ENCODE data around the gene UCMA. TPM values are rescaled to one million over a fixed set of nuclear protein-coding genes. Genes with fewer than 3 reads are reported as not detected.

UCMA gene
- total and polyA plus RNA-seq, 2 of the 4 experiments (the other 2 are of a cell fraction) = not detected

DNA sequence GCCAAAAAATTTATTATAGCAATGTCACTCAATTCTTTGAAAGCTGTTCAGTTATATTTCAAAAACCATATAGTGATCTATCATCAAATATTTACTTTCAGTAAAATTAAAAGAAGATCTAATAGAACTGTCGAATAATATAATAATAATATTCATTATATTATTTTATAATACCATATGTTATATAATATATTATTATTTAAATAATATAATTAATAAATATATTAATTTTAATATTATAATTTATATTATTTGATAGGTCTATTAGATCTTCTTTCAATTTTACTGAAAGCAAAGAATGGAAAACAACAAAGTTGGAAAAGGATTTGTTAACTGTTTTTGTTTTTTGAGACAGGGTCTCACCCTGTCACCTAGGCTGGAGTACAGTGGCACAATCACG lies 22.5 kb upstream of the UCMA start:
- H3K56ac ChIP-seq (ENCODE audit: extremely low read depth, insufficient read depth, low read length) = no peak overlapping the region
- no peak for DNase-seq
- no peak overlapping the region for H2BK15ac ChIP-seq (ENCODE audit: low read depth, low read length)
- no peak overlapping the region for H4K91ac ChIP-seq (ENCODE audit: insufficient read depth, low read depth, low read length)
- no peaks in the 10 kb centered on the region for H3K9me3 ChIP-seq (ENCODE audit: control insufficient read depth, insufficient read depth, low read length)
- WGBS, 2 experiments (ENCODE audit: extremely low coverage in 2 of 2, insufficient read length in 1 of 2) = no CpG with 5 or more reads among the region's 2 CpGs
- no peak overlapping the region for H3K27ac ChIP-seq (ENCODE audit: insufficient read depth, low read length)
- no peak overlapping the region for H2BK20ac ChIP-seq (ENCODE audit: low read depth, low read length)
- H3K4me1 ChIP-seq (ENCODE audit: control insufficient read depth, insufficient read depth, low read length) = no peaks in the 10 kb centered on the region
- H4K8ac ChIP-seq (ENCODE audit: low read depth in 2 of 2, low read length in 2 of 2) = no peak overlapping the region
- no peaks in the 10 kb centered on the region for H3K79me1 ChIP-seq (ENCODE audit: low read depth in 1 of 2, low read length in 2 of 2)
- H3K23ac ChIP-seq (ENCODE audit: low read depth, low read length) = no peak overlapping the region
- H2AK9ac ChIP-seq (replicated peaks; ENCODE audit: low read depth, low read length, poor library complexity) = no peak overlapping the region
- no peak overlapping the region for H3K4me2 ChIP-seq (ENCODE audit: low read depth, low read length)
- H3K9me1 ChIP-seq (ENCODE audit: insufficient read depth, low read length) = no peaks in the 10 kb centered on the region
- H3K4me3 ChIP-seq (ENCODE audit: insufficient read depth, low read depth, low read length) = no peak overlapping the region
- H4K5ac ChIP-seq (ENCODE audit: low read depth, low read length) = no peak overlapping the region
- no peaks in the 10 kb centered on the region for H3K36me3 ChIP-seq (ENCODE audit: control insufficient read depth, insufficient read depth, low read length)
- CTCF ChIA-PET = no interaction called here
- H2BK5ac ChIP-seq (ENCODE audit: low read depth, low read length, poor library complexity, severe bottlenecking) = no peak overlapping the region
- no peak overlapping the region for H2AK5ac ChIP-seq (ENCODE audit: low read depth, low read length)
- no peaks in the 10 kb centered on the region for H4K20me1 ChIP-seq (ENCODE audit: insufficient read depth, low read length)
- in situ Hi-C loops (cut with MboI; ENCODE audit: low sequenced_read_pairs) = no loop called here
- intact Hi-C loops (cut with micrococcal nuclease) = no loop called here
- BruUV-seq (replicated peaks) = no TSS peak
- peaks cover 6% of the 10 kb centered on the region for H3K27me3 ChIP-seq (ENCODE audit: control insufficient read depth, insufficient read depth, low read length)
- no peak overlapping the region for H3K14ac ChIP-seq (replicated peaks; ENCODE audit: low read depth, low read length)
- dilution Hi-C loops (cut with HindIII; ENCODE audit: low sequenced_read_pairs, unreplicated experiment) = no loop called here
- no peak overlapping the region for H3K4ac ChIP-seq (ENCODE audit: low read depth, low read length)
- H3K9ac ChIP-seq (ENCODE audit: low read depth, low read length) = no peak overlapping the region
- H2AFZ ChIP-seq (replicated peaks; ENCODE audit: low read length, poor library complexity) = no peak overlapping the region
- POLR2A ChIA-PET (ENCODE audit: unreplicated experiment) = no interaction called here
- TF ChIP-seq RAD21 (IDR thresholded peaks at IDR 0.05; ENCODE audit: low read length) (no peak), MAZ (IDR thresholded peaks at IDR 0.05; ENCODE audit: borderline replicate concordance, low read depth, low read length) (no peak), CEBPB (IDR thresholded peaks at IDR 0.05; ENCODE audit: low read depth, low read length) (no peak), CHD1 (IDR thresholded peaks at IDR 0.05; ENCODE audit: low read depth, low read length) (no peak), FOS (IDR thresholded peaks at IDR 0.05; ENCODE audit: low read depth, low read length) (no peak), MXI1 (IDR thresholded peaks at IDR 0.05; ENCODE audit: borderline replicate concordance, low read depth, low read length) (no peak), SMC3 (IDR thresholded peaks at IDR 0.05; ENCODE audit: low read depth, low read length) (no peak), POLR2A (IDR thresholded peaks at IDR 0.05; ENCODE audit: low read depth, low read length) (no peak), RCOR1 (IDR thresholded peaks at IDR 0.05; ENCODE audit: insufficient replicate concordance, low read length) (no peak), RFX5 (IDR thresholded peaks at IDR 0.05; ENCODE audit: low read depth, low read length) (no peak), NFE2L2 (IDR thresholded peaks at IDR 0.05; ENCODE audit: low read depth, low read length) (no peak), BHLHE40 (IDR thresholded peaks at IDR 0.05; ENCODE audit: low read depth, low read length) (no peak), MAFK (IDR thresholded peaks at IDR 0.05; ENCODE audit: low read depth, low read length) (no peak)
- TF ChIP-seq, protein P1, sequence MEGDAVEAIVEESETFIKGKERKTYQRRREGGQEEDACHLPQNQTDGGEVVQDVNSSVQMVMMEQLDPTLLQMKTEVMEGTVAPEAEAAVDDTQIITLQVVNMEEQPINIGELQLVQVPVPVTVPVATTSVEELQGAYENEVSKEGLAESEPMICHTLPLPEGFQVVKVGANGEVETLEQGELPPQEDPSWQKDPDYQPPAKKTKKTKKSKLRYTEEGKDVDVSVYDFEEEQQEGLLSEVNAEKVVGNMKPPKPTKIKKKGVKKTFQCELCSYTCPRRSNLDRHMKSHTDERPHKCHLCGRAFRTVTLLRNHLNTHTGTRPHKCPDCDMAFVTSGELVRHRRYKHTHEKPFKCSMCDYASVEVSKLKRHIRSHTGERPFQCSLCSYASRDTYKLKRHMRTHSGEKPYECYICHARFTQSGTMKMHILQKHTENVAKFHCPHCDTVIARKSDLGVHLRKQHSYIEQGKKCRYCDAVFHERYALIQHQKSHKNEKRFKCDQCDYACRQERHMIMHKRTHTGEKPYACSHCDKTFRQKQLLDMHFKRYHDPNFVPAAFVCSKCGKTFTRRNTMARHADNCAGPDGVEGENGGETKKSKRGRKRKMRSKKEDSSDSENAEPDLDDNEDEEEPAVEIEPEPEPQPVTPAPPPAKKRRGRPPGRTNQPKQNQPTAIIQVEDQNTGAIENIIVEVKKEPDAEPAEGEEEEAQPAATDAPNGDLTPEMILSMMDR (conservative IDR thresholded peaks at IDR 0.05; ENCODE audit: low read depth, low read length) = no peak
- TF ChIP-seq, protein P2, sequence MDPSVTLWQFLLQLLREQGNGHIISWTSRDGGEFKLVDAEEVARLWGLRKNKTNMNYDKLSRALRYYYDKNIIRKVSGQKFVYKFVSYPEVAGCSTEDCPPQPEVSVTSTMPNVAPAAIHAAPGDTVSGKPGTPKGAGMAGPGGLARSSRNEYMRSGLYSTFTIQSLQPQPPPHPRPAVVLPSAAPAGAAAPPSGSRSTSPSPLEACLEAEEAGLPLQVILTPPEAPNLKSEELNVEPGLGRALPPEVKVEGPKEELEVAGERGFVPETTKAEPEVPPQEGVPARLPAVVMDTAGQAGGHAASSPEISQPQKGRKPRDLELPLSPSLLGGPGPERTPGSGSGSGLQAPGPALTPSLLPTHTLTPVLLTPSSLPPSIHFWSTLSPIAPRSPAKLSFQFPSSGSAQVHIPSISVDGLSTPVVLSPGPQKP (IDR thresholded peaks at IDR 0.05; ENCODE audit: borderline replicate concordance, low read depth, low read length) = no peak
- TF ChIP-seq, protein P3, sequence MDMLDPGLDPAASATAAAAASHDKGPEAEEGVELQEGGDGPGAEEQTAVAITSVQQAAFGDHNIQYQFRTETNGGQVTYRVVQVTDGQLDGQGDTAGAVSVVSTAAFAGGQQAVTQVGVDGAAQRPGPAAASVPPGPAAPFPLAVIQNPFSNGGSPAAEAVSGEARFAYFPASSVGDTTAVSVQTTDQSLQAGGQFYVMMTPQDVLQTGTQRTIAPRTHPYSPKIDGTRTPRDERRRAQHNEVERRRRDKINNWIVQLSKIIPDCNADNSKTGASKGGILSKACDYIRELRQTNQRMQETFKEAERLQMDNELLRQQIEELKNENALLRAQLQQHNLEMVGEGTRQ (IDR thresholded peaks at IDR 0.05; ENCODE audit: low read depth, low read length) = no peak
- ATAC-seq (ENCODE audit: low read depth) = no peak
- no peak overlapping the region for H3K18ac ChIP-seq (ENCODE audit: low read depth, low read length)
- H2BK120ac ChIP-seq (ENCODE audit: low read depth, low read length) = no peak overlapping the region
